ENCODE data around the gene WWTR1.

WWTR1 gene

GRCh38 chr3:149563114-149563513 is 94.7 kb downstream of the WWTR1 start:
- DNase-seq: no peak

DNA sequence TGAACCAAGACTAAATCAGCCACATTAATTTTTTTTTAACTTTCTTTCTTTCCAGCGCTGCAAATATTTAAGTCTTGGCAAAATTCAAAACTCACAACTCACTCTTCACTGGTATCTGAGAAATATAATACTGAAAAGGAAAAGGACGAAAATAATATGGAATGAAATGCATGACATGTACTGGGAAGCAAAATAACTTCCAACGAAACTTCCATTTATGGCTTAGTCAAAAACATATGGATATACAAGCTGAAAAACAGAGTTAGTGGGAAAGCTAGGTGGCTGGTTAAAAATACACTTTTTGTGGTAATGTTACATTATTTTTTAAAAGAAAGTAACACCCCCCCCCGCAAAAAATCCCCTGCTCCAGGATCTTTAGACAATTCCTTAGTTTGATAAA is 97.2 kb downstream of the WWTR1 start:
- DNase-seq: no peak

DNA sequence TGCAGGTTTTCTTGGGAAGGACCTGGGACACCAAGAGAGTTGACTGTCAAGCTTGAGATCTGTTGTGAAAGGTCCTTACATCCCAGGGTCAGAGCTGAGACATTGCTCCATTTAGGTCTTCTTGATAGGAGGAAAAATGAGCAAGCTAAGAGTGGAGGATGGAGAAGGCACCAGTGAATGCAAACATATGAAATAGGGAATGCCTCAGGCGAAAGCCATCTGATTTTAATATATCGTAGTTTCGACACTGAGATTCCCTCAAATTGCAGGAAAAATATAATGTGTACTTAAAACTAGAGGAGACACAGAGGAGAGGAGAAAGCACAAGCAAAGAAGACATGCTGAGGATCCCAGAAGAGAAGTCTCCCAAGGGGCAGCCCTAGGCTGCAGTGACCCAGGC is 97.8 kb downstream of the WWTR1 start:
- no peak for DNase-seq

GRCh38 chr3:149559525-149559924 is 98.3 kb downstream of the WWTR1 start:
- DNase-seq: no peak

- DNase-seq: peak; percentile 45
These were observed 101.9 kb downstream of the WWTR1 start for GRCh38 chr3:149555927-149556326.

DNA sequence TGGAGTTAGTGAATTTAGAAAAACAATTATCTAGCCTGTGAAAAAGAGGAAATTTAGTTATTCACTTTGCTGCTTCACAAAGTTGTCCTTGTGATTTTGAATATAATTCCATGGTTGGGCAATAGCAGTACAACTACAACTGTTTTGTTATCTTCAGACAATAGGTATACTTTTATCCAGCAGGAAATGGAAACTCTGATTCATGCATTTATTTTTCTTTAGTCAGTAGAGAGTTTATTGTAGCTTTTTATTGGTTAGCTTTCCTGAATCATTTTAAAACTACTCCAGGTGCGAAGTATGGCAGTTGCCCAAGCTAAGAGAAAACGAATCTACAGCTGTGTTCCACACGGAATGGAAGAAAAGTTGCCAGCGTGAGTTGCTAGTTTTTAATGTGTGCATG is 103.0 kb downstream of the WWTR1 start:
- DNase-seq: peak; percentile 62

DNA sequence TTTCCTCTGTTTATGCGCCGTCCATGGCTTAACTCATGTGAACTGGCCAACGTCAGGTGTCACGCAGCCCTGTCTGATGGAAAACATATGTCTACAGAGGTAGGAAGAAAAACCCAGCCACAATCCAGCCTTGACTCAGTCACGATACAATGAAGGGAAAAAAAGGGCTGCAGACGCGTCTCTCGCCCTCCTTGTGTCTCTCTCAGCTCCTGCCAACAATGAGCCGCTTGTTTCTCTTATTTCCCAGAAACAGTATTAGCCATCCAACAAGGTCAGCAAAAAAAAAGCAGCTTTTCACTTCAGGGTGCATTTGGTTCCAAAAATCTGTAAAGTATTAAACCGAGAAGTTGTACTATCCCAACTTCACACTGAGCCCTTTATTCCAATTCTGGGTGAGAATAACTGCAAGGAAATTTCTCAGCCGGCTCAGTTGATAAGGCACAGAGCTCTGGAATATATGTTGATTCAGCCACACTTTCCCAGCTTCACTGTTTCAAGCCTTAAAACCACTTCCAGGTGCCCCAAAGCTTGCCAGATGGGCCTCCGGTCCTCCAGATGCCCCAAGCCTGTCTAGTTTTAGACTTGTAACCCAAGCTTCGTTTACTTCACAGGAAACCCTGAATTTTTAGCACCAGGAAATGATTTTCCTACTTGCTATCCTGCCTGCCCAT is 103.9 kb downstream of the WWTR1 start:
- peak; percentile 85 for DNase-seq

- no peak for DNase-seq
These were observed 105.1 kb downstream of the WWTR1 start for GRCh38 chr3:149552700-149553099.

- DNase-seq: no peak
These were observed 106.3 kb downstream of the WWTR1 start for GRCh38 chr3:149551500-149551899.

DNA sequence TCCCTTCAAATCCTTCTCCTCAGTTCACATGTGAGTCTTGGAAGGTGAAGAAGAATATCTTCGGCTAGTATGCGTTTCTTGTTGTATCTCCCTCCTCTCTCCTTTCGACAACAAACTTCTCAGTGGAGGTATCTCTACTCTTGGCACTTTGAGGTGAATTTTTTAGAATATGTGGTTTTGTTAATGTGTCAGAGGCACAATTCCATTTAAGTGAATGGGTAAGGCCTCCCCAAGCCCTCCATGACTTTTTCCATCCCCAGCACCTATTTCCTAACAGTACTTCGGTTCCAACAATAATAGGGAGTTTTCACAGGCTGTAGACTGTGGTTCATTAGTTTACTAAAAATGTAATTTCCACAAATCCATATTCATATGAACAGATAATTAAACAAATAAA is 109.2 kb downstream of the WWTR1 start:
- no peak for DNase-seq

DNA sequence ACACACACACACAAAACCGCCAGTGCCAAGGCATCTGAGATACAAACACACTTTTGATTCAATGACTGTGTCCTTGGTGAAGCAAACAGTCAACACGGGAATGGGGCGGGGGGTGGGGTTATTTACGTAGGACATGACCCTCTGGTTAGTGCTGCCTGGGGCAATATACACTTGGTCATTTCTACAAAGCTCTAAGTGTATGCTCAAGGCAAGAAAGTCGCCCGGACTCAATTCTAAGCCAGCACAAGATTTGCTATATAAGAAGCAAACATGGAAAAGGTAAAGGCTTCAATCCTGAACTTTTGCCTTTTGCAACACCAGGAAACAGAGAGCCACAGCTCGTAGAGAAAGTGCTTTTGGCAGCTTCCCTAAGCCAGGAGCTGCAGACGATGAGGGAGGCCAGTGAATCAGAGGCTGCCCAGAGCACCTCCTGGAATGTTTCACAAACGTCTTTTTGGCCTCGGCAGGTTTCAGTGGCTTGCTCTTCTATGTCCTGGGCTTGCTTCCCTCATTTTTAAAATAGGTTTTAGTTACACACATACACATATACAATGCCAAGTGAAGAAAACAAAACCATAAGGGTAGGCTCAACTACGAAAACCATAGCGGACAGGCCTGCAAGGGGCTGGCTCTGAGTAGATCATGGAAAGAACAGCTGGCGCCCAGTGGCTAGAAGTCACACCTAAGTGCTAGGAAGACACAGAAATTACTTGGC is 109.7 kb downstream of the WWTR1 start:
- DNase-seq: peak; percentile 87

GRCh38 chr3:149547413-149547812 is 110.4 kb downstream of the WWTR1 start:
- DNase-seq: peak; percentile 86

- DNase-seq: no peak
These were observed 112.8 kb downstream of the WWTR1 start for GRCh38 chr3:149545049-149545448.

DNA sequence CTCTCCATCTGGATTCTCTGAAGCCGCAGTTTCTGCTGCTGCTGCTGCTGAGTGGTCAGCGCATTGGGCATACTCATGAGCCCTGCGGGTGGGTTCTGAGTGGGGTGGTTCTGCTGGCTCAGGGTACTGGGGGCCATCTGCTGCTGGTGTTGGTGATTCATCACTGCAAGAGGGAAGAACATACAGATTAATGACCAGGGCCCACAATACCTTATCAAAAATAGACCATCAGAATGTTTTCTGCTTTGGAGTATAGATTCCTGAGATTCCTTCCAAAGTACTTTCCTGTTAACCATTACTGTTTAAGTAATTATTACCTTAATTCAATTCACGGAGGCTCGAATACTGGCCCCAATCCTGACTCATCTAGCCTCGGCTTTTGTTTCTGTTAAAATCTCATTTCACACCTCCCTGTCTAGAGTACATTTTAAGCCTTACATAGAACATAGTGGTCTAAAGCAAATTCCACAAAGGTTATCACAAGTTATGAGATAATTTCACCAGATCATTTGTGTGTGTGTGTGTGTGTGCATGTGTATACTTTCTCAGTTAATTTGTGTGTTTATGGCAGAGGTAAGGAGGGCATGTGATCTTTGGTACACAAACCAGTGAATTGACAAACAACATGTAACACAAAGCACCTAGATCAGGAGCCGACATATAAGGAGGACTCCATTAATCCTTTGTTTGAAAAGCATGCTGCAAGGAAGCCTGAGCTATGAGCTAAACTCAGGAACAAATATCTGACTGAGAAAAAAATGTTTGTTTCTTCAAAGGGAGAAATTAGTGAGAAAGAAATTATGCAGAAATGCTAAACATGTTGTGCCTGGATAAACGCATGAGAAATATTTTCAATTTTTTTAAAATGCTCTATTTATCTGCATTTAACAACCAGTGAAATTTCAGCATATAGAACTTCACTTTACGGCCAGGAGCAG is 115.2 kb downstream of the WWTR1 start:
- no peak for DNase-seq

DNA sequence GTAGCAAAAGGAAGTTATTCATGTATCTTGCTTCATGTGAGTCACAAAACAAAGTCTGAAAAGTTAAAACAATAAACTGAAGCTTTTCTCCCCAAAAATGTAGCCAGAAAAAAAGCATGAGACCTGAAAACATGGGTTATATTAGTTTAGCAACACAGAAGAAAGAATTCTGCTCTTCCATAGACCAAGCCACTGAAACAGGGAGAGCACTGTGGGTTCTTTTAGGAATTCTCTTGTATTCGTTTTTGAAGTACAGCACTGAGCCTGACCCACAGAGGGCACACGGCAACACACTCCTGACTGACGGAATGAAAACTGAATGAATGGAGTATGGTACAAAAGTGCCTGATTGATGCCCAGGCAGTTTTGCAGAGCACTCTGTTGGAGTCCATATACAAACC is 116.7 kb downstream of the WWTR1 start:
- no peak for DNase-seq

GRCh38 chr3:149538371-149538770 is 119.5 kb downstream of the WWTR1 start:
- no peak for DNase-seq

- peak; percentile 79 for DNase-seq
These were observed 121.4 kb downstream of the WWTR1 start for GRCh38 chr3:149536429-149536828.

DNA sequence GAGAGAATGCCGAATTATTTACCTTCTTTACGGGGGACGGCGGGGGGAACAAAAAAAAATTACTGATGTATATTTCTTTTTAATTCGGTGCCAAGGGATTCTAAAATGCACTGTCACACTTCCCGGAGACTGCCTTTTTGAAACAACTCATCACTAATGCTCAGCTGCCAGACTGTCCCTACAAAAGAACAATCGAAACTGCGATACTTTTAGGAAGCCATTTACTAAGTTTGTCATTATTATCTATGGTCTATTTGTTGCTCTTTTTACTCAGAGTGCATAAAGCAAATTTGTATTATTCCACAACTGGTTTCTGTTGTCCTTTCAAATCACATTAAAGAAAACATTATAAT is 122.5 kb downstream of the WWTR1 start:
- no peak for DNase-seq

DNA sequence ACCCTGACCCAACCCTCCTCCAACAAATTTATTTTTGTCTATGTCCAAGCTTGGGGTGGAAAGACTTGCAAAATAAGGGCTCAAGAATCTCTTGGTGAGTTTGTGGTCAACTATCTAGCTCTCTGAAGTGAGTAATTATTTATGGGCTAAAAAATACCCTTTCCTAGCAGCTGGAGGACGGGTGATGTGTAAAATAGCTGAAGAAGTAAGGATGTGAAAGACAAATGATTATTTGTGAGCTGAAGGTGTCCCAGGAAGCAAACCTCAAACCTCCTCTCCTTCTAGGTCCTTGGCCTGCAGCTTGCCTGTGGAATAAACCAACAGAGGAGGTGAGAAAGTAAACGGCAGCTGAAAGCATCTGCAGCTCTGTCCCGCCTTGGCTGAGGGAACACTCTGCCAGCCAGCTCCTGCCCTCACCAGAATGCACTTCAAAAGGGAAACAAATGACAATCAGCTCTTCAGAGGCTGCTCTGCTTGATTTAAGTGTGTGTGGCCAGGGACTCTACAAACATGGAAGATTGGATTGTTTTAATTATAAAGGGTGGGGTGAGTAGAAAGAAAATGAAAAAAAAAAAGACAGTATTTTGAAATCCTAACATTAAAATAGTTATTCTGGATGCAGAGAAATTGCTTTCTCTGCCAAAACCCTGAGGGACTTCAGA is 123.0 kb downstream of the WWTR1 start:
- DNase-seq: no peak

DNA sequence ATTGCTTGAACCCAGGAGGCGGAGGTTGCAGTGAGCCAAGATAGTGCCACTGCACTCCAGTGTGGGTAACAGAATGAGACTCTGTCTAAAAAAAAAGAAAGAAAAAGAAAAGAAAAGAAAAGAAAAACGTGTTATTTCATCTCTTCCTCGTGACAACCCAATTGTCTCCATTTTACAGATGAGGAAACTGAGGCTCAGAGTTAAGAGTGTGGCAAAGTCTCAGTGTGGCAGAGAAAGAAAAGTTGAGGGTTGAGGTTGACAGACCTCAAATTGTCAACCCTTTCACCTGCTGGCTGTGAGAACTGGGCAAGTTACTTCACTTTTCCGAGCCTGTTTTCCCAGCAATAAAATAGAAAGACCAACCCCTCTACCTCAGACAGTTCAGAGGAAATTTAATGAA is 123.7 kb downstream of the WWTR1 start:
- DNase-seq: no peak

GRCh38 chr3:149532489-149533180 is 125.2 kb downstream of the WWTR1 start:
- DNase-seq: no peak

GRCh38 chr3:149529099-149529498 is 128.7 kb downstream of the WWTR1 start:
- DNase-seq: no peak

- DNase-seq: no peak
These were observed 129.5 kb downstream of the WWTR1 start for GRCh38 chr3:149528340-149528650.

All from left hindlimb (tissue), 1 donor.